Endothelial cell of umbilical vein (primary cell): ENCODE data around the gene TUBGCP4. TPM values are rescaled to one million over a fixed set of nuclear protein-coding genes. Genes with fewer than 3 reads are reported as not detected.

Experiments
- BruUV-seq: library from RNA; stranded (reverse); fragments of 400-500 nt; replicated peaks from 2 replicates; lab custom pipeline; 2021; lab: Mats Ljungman, UMichigan
- CTCF ChIA-PET: fragments of 300-600, 350-600 bp; sonication (Branson Sonifier 250); formaldehyde crosslinking; loops from one replicate; lab custom pipeline; 2021; ENCODE audit warnings: antibody characterized with exemption, inconsistent platforms; lab: Charles Lee
- POLR2A ChIA-PET: fragments of 300-600, 350-600 bp; sonication (Branson Sonifier 250); formaldehyde crosslinking; loops from one replicate; lab custom pipeline; 2021; ENCODE audit warnings: antibody characterized with exemption, inconsistent platforms; lab: Charles Lee
- DNase-seq: peaks from one replicate; pipeline ENCODE4 v3.0.0-alpha.2; 2011; ENCODE audit warnings: low read depth, low spot score
- FAIRE-seq: peaks from 2 replicates; lab custom pipeline; 2011; peaks lifted over from hg19 to GRCh38; lab: Jason Lieb, UNC
- H2AFZ ChIP-seq: 2 replicates; pipeline ENCODE4 v1.6.0; 2012; ENCODE audit warnings: low read depth, low read length, control low read depth, inconsistent platforms
- H3K27ac ChIP-seq: 2 replicates; pipeline ENCODE4 v1.5.1; 2011; ENCODE audit warnings: low read depth, mild to moderate bottlenecking, control low read depth, low read length, moderate library complexity; ENCODE audit not compliant: insufficient read depth
- H3K27me3 ChIP-seq, 2 experiments: 2 replicates each; pipeline versions ENCODE4 v1.6.0 to v1.6.1; 2011; ENCODE audit warnings: low read length in 2 of 2, mixed read lengths in 1 of 2; ENCODE audit not compliant: control insufficient read depth in 2 of 2, insufficient read depth in 2 of 2
- H3K36me3 ChIP-seq, 2 experiments: 2 replicates in 1 of 2; 3 replicates in 1 of 2; pipeline ENCODE4 v1.5.1; 2011; ENCODE audit warnings: low read length in 2 of 2, mild to moderate bottlenecking in 1 of 2, moderate library complexity in 1 of 2; ENCODE audit not compliant: control insufficient read depth in 2 of 2, insufficient read depth in 2 of 2; ENCODE audit errors: extremely low read depth in 1 of 2
- H3K4me1 ChIP-seq: 3 replicates; pipeline ENCODE4 v1.5.1; 2011; ENCODE audit warnings: mild to moderate bottlenecking, low read length; ENCODE audit not compliant: control insufficient read depth, insufficient read depth; ENCODE audit errors: extremely low read depth
- H3K4me2 ChIP-seq: 2 replicates; pipeline ENCODE4 v1.6.1; 2011; ENCODE audit warnings: low read length, control low read depth, mixed read lengths; ENCODE audit not compliant: insufficient read depth
- H3K4me3 ChIP-seq, 3 experiments: fragments of 200-600 bp in 1 of 3; sonication (generic), shearing (Covaris generic) in 1 of 3; replicated peaks in 1 of 3; 2 replicates each; pipeline ENCODE4 v1.5.1; 2011 to 2016; ENCODE audit warnings: control low read depth in 3 of 3, low read length in 3 of 3, mild to moderate bottlenecking in 2 of 3, inconsistent platforms in 1 of 3, low read depth in 1 of 3, moderate library complexity in 1 of 3; ENCODE audit not compliant: insufficient read depth in 1 of 3
- H3K79me2 ChIP-seq: 2 replicates; pipeline ENCODE4 v1.6.0; 2012; ENCODE audit warnings: low read length, inconsistent platforms; ENCODE audit not compliant: control insufficient read depth, insufficient read depth
- H3K9ac ChIP-seq: replicated peaks from 2 replicates; pipeline ENCODE3; 2011; ENCODE audit warnings: low read length, control low read depth; ENCODE audit not compliant: insufficient read depth; ENCODE audit errors: extremely low read depth
- H3K9me1 ChIP-seq: replicated peaks from 3 replicates; pipeline ENCODE4 v1.6.0; 2011; ENCODE audit warnings: mild to moderate bottlenecking, low read length; ENCODE audit not compliant: control insufficient read depth, insufficient read depth; ENCODE audit errors: extremely low read depth
- H3K9me3 ChIP-seq: replicated peaks from 2 replicates; pipeline ENCODE4 v1.5.1; 2012; ENCODE audit warnings: low read length, inconsistent platforms; ENCODE audit not compliant: control insufficient read depth, insufficient read depth
- H4K20me1 ChIP-seq: replicated peaks from 2 replicates; pipeline ENCODE3; 2011; ENCODE audit warnings: mild to moderate bottlenecking, low read length; ENCODE audit not compliant: control insufficient read depth, insufficient read depth; ENCODE audit errors: extremely low read depth
- CTCF ChIP-seq, 2 donors: IDR thresholded peaks; 1 replicate in 1 of 2; 2 replicates in 1 of 2; pipeline ENCODE4 v1.5.1; 2011; ENCODE audit warnings: low read length in 2 of 2, mild to moderate bottlenecking in 2 of 2, moderate library complexity in 2 of 2, control low read depth in 1 of 2, inconsistent platforms in 1 of 2, low read depth in 1 of 2; ENCODE audit not compliant: insufficient read depth in 1 of 2; ENCODE audit errors: extremely low read depth in 1 of 2
- EZH2 ChIP-seq: IDR thresholded peaks from 2 replicates; pipeline ENCODE4 v1.6.1; 2012; ENCODE audit warnings: borderline replicate concordance, low read depth, mild to moderate bottlenecking, moderate library complexity, low read length, inconsistent platforms; ENCODE audit not compliant: severe bottlenecking
- FOS ChIP-seq: IDR thresholded peaks from 2 replicates; pipeline ENCODE4 v1.6.1; 2011; ENCODE audit warnings: mild to moderate bottlenecking, low read length, moderate library complexity, borderline replicate concordance; ENCODE audit not compliant: insufficient read depth
- GATA2 ChIP-seq: IDR thresholded peaks from 2 replicates; pipeline ENCODE4 v1.7.0; 2011; ENCODE audit warnings: low read depth, mild to moderate bottlenecking, moderate library complexity, mixed read lengths, low read length; ENCODE audit not compliant: insufficient read length, insufficient read depth
- JUN ChIP-seq: IDR thresholded peaks from 2 replicates; pipeline ENCODE4 v1.6.1; 2011; ENCODE audit warnings: borderline replicate concordance, low read depth; ENCODE audit not compliant: insufficient read length, insufficient read depth
- MAX ChIP-seq: IDR thresholded peaks from 2 replicates; pipeline ENCODE4 v1.6.1; 2011; ENCODE audit not compliant: insufficient read depth, insufficient read length
- MYC ChIP-seq: IDR thresholded peaks from one replicate; pipeline ENCODE4 v1.6.1; 2011; ENCODE audit warnings: mild to moderate bottlenecking, low read depth, low read length
- POLR2A ChIP-seq: IDR thresholded peaks from 2 replicates; pipeline ENCODE4 v1.6.1; 2012; ENCODE audit warnings: low read depth, mild to moderate bottlenecking, control low read depth, low read length
- POLR2AphosphoS5 ChIP-seq: IDR thresholded peaks from 2 replicates; pipeline ENCODE4 v1.6.1; 2012; ENCODE audit warnings: low read depth, mild to moderate bottlenecking, control low read depth, low read length, moderate library complexity; ENCODE audit not compliant: insufficient read depth
- dilution Hi-C: fragments of 300-500 bp; cut with MboI; formaldehyde crosslinking; loops from one replicate; pipeline ENCODE4 v1.15.0; 2019; ENCODE audit warnings: low sequenced_read_pairs; ENCODE audit not compliant: extremely low pct_ligation_motif_present
- intact Hi-C: fragments of 100-400 bp; cut with micrococcal nuclease; formaldehyde crosslinking; loops from one replicate; pipeline ENCODE4 v1.10.0; 2022
- polyA plus RNA-seq, 4 experiments: library from polyadenylated mRNA; depleted of rRNA in 3 of 4; stranded (reverse) in 3 of 4; unstranded in 1 of 4; fragments of >200 nt; gene quantifications; 2 replicates each; pipeline versions ENCODE4 v1.2.1 to v1.2.3, GENCODE V29; 2011 to 2012; ENCODE audit warnings: missing spikeins in 1 of 4
- total RNA-seq: library from RNA; stranded (reverse); gene quantifications from 2 replicates; pipeline ENCODE4 v1.2.3, GENCODE V29; 2021

The TUBGCP4 gene
- total and polyA plus RNA-seq, 2 donors (not counting 3 experiments of a cell fraction or from before 2014, with no cell fraction given): 6.5 to 19.4 TPM

- DNase-seq: no peak
- Histone ChIP-seq H3K4me2 (no peak overlapping the region), H3K79me2 (no peaks in the 10 kb centered on the region), H3K9ac (no peak overlapping the region), H3K27ac (no peak overlapping the region), H4K20me1 (no peaks in the 10 kb centered on the region), H2AFZ (no peak overlapping the region), H3K27me3 (peaks cover 2 to 9% of the 10 kb centered on the region in 2 experiments), H3K4me3 (no peak overlapping the region), H3K9me3 (no peaks in the 10 kb centered on the region), H3K4me1 (peaks cover 8% of the 10 kb centered on the region), H3K36me3 (no peaks in the 10 kb centered on the region), H3K9me1 (no peaks in the 10 kb centered on the region)
- no TSS peak for BruUV-seq
- intact Hi-C loops (no loop called here), dilution Hi-C loops (no loop called here)
- POLR2A ChIA-PET: interaction anchor here (0.6 kb wide), 1 partner anchor 12 kb away, joined by 6 read pairs; no protein-coding TSS in a partner anchor
- TF ChIP-seq MYC: no peak
- no peak for TF ChIP-seq FOS
- no peak for TF ChIP-seq GATA2
- TF ChIP-seq POLR2AphosphoS5: no peak
- TF ChIP-seq POLR2A: no peak
- no peak for TF ChIP-seq CTCF (IDR thresholded peaks at IDR 0.05; ENCODE audit: extremely low read depth in 1 of 2, insufficient read depth in 1 of 2, low read depth in 1 of 2, low read length in 2 of 2)
- no peak for TF ChIP-seq JUN
- no peak for TF ChIP-seq MAX
- TF ChIP-seq EZH2: no peak
- FAIRE-seq: no peak
- CTCF ChIA-PET: interaction anchor here (1.3 kb wide), 1 partner anchor 39 kb away, joined by 3 read pairs; no protein-coding TSS in a partner anchor
Observed at GRCh38 chr15:43325039-43325684, 45.7 kb upstream of the TUBGCP4 start.
